NCI-H2227 treated with DMSO at 0.1 percent for 48 hours (cell line): ENCODE results near the gene OR2V2.
"Not testable (repeated sequence)": the region's sequence is repeated elsewhere in the genome, so short reads cannot be mapped to it uniquely, and the experiment has no call there.

Experiments
- DNase-seq: peaks from one replicate; lab custom pipeline; 2025; lab: John Stamatoyannopoulos, UW

Gene OR2V2

DNA sequence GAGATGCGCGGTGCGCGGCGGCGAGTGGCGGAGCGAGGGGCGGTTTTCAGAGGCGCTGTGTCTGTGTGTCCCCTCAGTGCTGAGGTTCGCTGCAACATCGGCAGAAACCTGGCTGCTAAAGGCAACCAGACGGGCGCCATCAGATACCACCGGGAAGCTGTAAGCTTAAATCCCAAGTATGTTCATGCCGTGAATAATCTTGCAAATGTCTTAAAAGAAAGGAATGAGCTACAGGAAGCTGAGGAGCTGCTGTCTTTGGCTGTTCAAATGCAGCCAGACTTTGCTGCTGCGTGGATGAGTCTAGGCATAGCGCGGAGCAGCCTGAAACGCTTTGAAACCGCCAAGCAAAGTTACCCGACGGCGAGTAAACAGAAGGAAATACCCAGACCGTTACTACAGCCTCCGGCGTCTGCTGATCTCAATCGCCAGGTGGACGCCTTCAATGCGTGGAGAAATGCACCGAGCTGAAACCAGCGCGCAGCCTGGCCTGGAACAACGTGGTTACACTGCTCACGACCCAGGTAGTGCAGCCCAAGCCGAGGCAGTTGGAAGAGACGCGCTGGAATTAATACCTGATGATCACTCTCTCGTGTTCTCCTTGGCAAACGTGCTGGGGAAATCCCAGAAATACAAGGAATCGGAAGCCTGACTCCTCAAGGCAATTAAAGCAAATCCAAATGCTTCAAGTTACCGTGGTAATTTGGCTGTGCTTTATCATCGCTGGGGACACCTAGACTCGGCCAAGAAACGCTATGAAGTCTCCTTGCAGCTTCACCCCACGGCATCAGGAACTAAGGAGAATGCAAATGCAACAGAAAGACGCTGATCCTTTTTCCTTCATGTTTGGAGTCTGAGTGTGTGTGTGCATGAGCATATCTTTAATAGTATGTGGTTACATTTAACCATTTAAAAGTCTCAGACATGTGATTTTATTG, 32.3 kb upstream of the OR2V2 start:
- DNase-seq, result peak; percentile 1

DNA sequence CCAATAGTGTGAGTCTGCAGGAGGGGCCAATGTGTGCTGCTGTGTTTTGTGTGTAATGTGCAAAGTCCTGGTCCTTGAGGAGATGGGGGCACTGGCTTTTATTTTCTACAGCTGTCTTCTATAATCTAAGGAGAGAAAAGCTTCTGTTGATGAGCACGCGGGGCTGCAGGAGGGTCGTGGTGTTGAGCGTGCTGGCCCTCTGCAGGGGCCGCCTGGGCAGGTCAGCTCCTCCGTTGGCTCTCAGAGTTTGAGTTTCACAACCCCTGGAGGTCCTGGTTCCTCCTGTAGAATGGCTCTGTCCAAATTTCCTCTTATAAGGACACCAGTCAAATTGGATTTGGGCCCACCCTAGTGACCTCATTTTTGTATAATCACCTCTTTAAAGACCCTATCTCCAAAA, 29.0 kb upstream of the OR2V2 start:
- no peak for DNase-seq

DNA sequence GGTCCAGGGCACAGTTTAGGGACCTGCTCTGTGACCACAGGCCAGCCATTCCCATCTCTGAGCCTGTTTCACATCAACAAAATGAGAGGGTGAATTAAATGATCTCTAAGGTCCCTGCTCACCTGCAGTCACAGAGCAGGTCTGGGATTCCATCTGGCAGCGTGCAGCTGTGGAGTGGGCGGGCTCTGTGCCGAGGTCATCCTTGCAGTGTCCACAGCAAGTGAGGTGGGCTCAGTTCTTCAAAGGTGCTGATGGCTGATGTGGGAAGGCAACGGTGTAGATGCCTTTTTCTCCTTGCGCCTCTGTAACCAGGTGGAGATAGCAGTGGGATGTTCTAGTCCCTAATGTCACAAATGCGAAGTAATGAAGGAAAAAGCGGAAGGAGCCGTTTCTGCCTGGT, 28.3 kb upstream of the OR2V2 start:
- DNase-seq, result no peak

DNA sequence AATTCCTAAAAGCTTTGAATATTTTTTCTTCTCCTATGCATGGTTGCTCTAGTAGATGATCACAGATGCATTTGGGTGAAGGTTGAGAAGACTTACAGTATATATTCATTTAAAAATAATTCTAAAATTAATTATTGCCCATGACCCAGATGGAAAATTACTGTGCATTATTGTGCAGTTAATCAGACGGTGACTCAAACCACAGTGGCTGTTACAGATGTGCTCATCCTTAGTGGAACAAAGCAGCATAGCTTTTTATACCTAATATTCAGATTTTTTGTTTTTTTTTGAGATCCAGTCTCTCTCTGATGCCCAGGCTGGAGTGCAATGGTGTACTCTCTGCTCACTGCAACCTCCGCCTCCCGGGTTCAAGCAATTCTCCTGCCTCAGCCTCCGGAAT, 27.1 kb upstream of the OR2V2 start:
- DNase-seq, result no peak

DNA sequence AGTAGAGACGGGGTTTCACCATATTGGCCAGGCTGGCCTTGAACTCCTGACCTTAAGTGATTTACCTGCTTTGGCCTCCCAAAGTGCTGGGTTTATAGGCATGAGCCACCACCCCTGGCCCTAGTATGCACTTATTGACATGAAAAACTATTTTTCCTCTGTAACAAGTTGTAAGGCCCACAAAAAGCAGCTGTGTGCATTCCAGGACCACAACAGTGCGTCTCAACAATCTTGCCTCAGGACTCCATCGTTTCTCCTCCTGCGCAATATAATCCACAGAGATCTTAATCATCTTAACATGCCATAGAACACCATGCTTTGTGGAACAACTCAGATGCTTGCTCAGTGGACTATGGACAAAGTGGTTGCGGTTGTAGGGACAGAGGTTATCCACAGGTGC, 26.6 kb upstream of the OR2V2 start:
- DNase-seq, result no peak

DNA sequence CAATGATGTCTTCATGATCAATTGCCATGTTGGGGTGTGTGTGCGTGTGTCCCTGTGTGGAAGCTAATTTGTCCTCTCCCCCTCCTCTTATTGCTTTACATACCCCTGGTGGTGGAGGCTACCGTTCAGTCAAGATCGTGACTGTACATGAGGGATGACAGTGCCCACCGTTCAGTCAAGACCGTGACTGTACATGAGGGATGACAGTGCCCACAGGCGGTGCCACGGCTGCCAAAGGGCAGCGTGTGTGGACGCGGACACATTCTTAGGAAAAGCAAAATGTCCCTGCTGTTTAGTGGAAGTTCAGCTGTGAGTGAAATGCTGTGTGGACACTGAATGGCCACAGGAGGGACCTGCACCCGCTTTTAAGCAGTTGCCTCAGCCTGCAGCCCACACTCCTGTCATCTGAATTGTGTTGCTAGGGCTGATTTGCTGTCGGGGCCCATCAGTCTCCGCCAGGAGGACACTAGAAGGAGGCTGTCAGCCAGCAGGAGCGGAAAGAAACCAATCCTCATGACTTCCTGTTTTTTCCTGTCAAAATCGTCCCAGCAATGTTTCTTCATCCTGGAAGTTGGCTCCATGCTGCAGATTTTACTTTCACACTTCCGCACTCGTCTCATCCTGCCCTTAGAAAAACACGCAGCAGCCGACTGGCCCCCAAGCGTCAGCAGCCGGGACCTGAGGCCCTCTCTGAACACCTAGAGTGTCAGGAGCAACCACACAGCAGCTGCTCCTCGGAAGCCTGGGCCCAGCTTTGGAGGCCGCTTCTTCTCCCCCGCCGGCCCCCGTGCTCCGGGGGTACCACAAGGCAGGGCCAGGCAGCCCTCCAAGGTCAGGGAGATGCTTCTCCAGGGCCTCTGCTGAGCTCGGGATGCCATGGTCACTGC, 25.5 kb upstream of the OR2V2 start:
- DNase-seq, result no peak

DNA sequence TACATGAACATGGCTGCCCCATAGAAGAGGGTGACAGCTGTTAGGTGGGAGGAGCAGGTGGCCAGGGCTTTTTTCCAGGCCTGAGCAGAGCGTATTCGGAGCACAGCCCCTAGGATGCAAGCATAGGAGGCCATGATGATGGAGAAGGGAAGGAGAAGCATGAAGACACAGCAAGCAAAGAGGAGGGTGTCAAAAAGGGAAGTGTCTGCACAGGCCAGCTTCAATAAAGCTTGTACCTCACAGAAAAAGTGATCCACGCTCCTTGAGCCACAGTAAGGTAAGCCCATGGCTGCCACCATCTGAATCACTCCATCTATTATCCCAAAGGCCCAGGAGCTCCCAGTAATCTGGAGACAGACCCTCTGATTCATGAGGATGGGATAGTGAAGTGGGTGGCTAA, 22.9 kb upstream of the OR2V2 start:
- no peak for DNase-seq

DNA sequence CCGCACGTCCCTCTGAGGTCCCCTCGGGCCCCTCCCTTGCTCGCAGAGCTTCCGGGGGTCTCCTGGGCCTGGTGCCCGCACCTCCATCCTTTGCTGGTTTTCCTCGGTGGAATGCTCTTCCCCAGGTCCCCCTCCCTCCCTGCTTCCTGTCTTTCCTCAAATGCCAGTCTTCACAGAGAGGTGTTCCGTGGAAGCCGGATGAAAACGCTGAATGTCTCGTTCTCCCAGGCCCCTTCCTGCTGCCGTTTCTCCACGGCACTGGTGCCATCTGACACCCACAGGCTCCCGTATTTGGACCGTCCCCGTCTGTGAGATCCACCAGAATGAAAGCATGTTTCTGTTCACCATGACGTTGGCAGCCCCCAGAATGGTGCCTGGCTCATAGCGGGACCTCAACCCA, 20.5 kb upstream of the OR2V2 start:
- no peak for DNase-seq

DNA sequence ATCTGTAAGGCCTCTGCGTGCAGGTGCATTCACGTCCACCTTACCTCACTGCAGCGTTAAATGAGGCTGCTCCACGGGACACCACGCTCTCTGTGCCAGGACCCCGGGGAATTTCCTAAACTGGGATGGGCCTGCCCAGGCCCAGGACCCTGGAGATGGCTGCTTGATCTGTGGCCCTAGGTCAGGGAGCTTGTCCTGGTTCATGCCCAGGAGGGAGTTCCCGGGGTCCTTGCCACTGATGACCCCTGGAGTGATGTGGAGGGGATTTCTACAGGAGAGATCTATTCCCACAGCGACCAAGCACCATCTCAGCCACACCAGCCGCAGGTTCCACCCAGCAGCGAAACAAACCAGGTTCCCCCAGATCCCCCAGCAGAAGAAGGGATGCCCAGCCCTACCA, 19.9 kb upstream of the OR2V2 start:
- DNase-seq, result no peak

DNA sequence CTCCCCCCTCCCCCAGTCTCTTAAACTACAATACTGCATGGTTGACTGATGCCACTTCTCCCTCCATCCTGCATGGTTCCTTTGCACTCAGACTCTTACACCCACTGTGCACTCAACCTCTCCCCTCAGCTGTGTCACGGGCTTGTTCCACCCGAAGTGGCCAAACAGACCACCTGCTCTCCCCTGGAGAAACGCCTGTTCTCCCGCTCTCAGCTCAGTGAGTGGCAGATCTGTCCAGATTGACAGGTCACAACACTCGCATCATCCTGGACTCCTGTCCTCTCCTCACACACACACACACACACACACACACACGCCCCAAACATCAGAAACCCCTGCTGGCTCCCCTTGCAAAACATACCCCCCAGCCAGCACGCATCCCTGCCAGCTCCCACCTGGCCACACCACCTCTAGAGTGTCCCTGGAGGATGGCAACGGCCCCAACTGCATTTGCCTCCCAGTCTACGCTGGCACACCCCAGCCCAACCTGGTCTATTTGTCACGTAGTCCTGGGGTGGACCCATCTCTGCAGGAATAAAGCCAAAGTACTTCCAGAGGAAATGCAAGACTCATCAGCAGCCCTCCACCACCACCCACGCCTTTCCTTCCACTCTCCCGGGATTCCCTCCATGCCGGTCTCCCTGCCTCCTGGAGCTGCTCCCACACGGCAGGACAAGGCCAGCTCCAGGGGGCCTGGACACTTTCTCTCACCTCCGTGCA, 19.3 kb upstream of the OR2V2 start:
- DNase-seq, result no peak

DNA sequence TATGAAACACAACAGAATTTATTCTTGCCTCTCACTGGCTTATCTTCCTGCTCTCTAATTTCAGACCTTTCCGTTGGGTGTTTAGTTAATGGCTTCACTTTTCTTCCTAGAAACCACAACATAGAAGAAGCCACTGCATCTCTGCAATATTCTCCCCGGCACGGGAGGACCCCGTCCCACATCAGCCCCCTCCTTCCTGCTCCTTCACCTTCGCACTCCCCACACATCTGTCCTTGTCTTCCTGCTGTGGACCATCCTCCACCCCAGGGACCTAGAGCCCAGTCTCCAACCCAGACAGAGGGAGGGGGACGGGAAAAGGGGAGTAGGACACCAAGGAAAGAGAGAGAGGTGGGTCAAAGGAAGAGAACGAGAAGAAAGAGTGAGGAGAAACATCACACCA, 17.8 kb upstream of the OR2V2 start:
- no peak for DNase-seq

DNA sequence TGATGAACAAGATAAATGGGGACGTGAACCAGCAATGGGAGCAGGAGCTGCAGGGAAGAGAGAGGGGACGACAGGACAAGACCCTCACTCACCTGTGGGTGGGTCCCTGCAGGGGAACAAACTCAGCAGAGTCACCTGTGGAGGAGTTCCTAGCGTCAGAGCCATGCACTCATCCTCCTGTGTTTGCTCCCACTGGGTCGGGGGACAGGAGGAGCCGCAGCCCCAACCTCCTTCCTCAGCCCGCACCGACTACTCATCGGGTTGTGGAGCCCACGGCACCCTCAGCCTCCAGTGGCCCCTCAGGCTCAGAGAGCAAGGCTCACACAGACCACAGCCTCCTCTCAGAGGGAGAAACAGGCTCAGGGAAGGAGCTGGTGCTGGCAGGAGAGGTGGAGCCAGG, 17.3 kb upstream of the OR2V2 start:
- DNase-seq, result not testable (repeated sequence)

DNA sequence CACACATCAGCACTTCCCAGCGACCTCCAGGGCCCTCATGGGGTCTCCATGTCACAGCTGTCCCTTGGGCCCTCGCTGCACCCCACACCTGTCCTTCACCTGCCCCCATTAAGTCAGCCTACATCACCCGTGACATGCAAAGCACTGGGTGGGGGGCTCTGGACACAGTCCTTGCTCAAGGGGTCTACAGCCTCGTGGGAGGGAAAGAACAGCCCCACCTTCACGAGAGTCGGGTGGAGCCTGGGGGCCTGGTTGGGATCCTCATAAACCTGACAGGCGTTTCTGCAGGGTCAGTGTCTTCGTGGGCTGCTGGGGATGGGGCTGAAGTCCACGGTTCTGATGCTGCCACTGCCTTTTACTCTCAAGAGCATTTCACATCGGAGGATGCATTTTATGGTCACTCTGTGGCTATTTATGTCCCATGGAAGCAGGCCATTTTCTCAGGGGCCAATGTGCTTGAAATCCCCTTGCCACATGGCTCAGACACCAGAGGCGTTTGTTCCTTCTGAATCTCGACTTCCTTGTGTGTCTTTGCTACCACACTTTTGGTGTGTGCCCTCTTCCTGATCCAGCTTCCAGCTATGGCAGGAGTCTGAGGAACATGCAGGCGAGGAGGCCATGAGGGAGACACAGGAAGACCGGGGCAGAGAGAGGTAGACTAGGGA, 16.4 kb upstream of the OR2V2 start, which contains the start of gene OR2V1:
TSS of gene OR2V1 (minus strand) at position 338 of the 665 bp plus-strand sequence. CDS start 5,865 bp downstream, outside the sequence.
- DNase-seq, result no peak

DNA sequence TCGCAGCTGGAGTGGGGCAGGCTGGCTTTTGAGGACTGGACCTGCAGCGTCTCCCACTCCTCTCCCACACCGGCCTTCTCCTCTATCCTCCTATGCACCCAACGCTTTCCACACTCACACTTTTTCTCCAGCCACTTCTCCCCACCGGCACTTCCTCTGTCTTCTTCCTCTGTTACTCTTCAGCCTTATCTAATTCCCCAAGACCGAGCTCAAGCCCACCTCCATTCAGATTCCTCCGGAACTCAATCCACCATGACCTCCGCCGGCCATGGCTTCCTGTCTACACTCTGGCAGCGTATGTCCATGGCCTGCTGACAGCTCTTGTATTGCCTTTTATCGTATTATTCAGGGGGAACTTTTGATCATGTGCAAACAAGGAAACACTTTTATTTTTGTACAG, 15.9 kb upstream of the OR2V2 start:
- DNase-seq, result no peak

DNA sequence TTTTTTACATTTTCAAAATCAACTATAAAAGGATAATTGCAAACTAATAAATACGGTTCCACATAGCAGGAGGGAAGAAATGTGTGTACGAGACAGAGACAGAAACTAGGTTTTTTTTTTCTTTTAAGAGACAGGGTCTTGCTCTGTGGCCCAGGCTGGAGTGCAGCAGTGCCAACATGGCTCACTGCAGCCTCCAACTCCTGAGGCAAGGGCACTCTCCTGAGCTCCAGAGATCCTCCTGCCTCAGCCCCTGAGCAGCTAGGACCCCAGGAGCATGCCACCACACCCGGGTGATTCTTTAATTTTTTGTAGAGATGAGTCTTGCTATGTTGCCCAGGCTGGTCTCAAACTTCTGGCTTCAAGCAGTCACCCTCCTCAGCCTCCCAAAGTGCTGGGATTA, 14.3 kb upstream of the OR2V2 start:
- no peak for DNase-seq

DNA sequence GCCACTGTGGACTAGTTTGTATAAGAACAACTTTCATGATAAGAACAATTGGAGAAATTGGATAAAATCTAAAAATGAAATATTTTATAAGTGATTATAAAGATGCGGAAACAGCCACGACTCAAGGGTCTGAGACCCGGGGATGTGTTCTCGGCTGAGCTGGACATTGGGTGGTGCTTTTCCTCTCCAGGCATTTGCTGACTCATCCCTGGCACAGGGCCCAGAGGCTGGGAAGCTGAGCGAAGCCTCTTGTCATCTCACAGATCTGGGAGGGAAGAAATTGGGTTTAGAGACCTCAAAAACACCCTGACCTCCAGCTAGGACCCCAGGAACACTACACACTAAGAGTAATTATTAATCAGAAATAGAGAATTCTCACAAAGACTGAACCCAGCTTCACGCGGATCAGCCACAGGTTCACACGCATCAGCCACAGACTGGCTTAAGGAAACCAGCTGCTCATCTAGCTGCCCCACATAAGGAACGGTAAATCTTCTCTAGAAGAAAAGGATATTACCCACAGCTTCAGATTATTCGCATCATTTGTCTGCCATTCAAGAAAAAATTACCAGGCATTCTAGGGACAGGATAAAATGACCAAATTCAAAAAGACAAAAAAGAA, 13.7 kb upstream of the OR2V2 start:
- DNase-seq, result no peak

DNA sequence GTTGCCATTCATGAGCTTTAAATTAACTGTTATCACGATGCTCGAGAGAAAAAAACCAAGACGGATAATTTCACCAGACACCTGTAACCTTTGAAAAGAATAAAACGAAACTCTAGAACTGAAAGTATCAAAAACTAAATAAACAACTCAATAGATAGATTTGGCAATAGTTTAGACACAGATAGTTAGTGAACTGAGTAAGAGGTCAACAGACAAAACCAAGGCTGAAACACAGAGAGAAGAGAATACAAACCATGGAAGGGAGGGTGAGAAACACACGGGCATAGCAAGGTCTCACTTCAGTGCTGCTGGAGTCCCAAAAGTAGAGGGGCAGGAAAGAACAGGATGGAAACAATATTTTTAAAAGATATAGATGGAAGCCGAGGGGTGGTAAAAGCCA, 13.1 kb upstream of the OR2V2 start:
- DNase-seq, result no peak

DNA sequence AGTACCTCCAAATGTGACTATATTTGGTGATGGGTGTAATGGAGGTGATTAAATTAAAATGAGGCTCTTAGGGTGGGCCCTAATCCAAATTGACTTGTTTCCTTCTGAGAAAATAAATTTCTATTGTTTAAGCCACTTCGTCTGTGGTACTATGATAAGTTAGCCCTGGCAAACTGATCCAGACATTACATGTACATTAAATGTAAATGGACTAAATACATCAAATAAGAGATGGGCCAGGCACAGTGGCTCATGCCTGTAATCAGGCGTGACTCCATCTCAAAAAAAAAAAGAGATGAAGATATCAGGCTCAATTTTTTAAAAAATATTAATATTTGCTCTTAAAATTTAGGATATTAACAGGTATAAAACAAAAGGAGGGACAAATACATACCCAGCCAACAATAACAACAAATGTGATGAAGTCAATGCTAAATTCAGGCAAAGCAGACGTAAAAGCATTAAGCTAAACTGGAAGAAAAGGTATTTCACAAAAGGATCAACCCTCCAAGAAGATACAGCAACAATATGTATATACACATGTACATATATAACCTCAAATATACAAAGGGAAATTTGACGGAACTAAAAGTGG, 10.9 kb upstream of the OR2V2 start:
- no peak for DNase-seq

DNA sequence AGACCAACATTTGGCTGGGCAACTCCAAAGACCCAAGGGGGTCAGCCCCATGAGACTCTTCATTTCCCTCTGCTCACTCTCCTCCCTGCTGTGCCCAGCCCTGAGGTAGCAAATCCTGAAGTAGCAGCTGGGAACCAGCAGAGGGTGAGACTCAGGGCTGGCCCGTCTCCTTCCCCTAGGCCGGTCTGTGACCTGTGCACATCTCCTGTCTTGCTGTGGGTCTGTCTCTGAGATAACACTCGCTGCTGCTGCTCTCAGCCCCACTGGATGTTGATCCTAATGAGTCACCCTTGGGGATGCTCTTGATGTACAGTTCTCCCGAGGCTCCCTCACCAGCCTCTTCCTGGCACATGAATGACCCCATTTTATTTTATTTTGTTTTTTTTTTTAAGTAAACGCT, 9.1 kb upstream of the OR2V2 start:
- DNase-seq, result no peak

DNA sequence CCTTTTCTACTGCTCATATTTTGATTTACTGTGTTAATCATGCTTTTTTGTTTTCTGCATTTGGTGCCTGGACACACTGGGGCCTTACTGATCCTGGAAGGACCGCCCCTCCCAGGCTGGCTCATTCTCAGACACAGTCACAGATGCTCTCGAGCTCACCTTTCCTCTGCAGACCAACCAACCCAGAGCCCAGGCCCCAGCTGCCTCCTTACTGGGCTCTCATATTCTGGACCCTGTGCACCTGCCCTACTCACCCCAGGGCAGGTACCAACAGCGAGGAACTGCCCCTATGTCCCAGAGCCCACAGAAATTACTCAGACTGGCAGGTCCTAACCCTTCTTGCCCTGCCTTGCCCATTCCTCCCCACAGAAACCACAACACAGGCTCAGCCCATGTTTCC, 6.6 kb upstream of the OR2V2 start:
- no peak for DNase-seq

DNA sequence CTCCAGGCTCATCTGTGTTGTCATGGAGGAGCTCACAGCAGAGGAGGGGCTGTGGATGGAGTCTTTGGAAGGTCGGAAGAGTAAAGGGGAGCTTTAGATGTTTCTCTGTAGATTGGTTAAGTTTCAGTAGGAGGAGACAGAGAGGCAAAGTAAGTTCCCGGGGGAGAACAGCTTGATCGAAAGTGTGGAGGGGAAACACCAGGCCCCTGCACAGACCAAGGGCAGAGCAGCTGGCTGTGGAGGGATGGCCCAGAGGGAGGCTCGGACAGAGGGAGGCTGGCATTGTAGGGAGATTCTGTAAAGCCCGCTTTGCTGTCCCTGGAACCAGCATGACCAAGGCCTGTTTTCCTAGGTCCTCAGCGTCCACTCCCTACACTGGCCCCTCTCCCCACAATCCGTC, 5.3 kb upstream of the OR2V2 start:
- DNase-seq, result no peak
